Ovary (tissue), 9 donors: ENCODE data around the gene NIPAL4. TPM values are rescaled to one million over a fixed set of nuclear protein-coding genes. Genes with fewer than 3 reads are reported as not detected.

Source experiments
- DNase-seq, 5 donors: peaks; one replicate each; pipeline ENCODE4 v3.0.0-alpha.2; 2019 to 2020
- H3K27ac ChIP-seq, 2 donors: fragments of 200-600 bp; one replicate each; pipeline versions ENCODE4 v1.5.1 to v1.8.0; 2019 to 2022
- H3K27me3 ChIP-seq: fragments of 200-600 bp; one replicate; pipeline ENCODE4 v1.8.0; 2022
- H3K36me3 ChIP-seq: fragments of 200-600 bp; sonication (generic); one replicate; pipeline ENCODE4 v1.5.1; 2019
- H3K4me1 ChIP-seq: one replicate; pipeline ENCODE4 v1.8.1; 2013; ENCODE audit warnings: mild to moderate bottlenecking, moderate library complexity; ENCODE audit not compliant: insufficient read depth
- H3K4me3 ChIP-seq: fragments of 200-600 bp; sonication (generic); one replicate; pipeline ENCODE4 v1.5.1; 2017
- H3K9me3 ChIP-seq, 2 donors: fragments of 200-600 bp in 1 of 2; sonication (generic) in 1 of 2; one replicate each; pipeline versions ENCODE4 v1.5.1 to v1.8.1; 2013 to 2019; ENCODE audit warnings: mild to moderate bottlenecking in 1 of 2, moderate library complexity in 1 of 2
- CTCF ChIP-seq, 3 donors: fragments of 450-650 bp in 2 of 3; fragments of 200-600 bp in 1 of 3; IDR thresholded peaks; one replicate each; pipeline versions ENCODE4 v1.5.1 to v1.8.0; 2016 to 2022; ENCODE audit warnings: antibody characterized with exemption in 3 of 3, mild to moderate bottlenecking in 1 of 3
- EP300 ChIP-seq: sonication (generic); formaldehyde crosslinking; IDR thresholded peaks from one replicate; pipeline ENCODE4 v1.6.1; 2017; ENCODE audit warnings: antibody characterized with exemption
- POLR2A ChIP-seq: fragments of 450-650 bp; IDR thresholded peaks from one replicate; pipeline ENCODE4 v1.6.1; 2017; ENCODE audit warnings: antibody characterized with exemption, mild to moderate bottlenecking, moderate library complexity
- WGBS, 3 donors: extraction: QIAGEN DNeasy Blood & Tissue Kit in 1 of 3; methylation state at CpG; one replicate each; pipeline versions ENCODE4 v1.1.5 to v1.1.7; 2013 to 2017; 5-methylcytosine and 5-hydroxymethylcytosine counted together
- intact Hi-C, 4 donors: fragments of 100-400 bp; cut with DNase I; formaldehyde crosslinking; loops; one replicate each; pipeline versions ENCODE4 v1.11.0 to v1.15.1; 2022 to 2023
- polyA plus RNA-seq, 2 donors: library from polyadenylated mRNA; stranded (reverse); fragments of 200-250 nt in 1 of 2; fragments of 350-450 nt in 1 of 2; fragmentation: Illumina TruSeq in 1 of 2; extraction: RNeasy Lipid Tissue Mini Kit (QIAGEN cat#74804) in 1 of 2; gene quantifications; one replicate each; pipeline ENCODE4 v1.2.3, GENCODE V29; 2013 to 2014
- total RNA-seq, 7 donors: library from RNA; depleted of rRNA in 2 of 7; stranded (reverse); fragments of >200 nt in 2 of 7; fragmentation: NEBNext Ultra II Directional in 3 of 7; extraction: Animal tissue kit (Norgen Biotek cat#: 25700) in 3 of 7; gene quantifications; one replicate each; pipeline versions ENCODE4 v1.1.0 to v1.2.4, GENCODE V29; 2016 to 2023
- donor health status: DM: no; HTN: no; CAD: no; lungs with moderate emphysema.
- donor health status: DM: no; HTN: no; CAD: no.
- donor health status: Bipolar disorder and iron deficiency.
- donor health status: DM: yes; HTN: yes; CAD: no.
- donor health status: DM: no; HTN: no; CAD: no.
- donor health status: DM: yes; HTN: yes; CAD: no.

NIPAL4 gene
- total and polyA plus RNA-seq, 9 donors: 0.80 TPM; not detected in 8

GRCh38 chr5:157487358-157487757 is 27.3 kb downstream of the NIPAL4 start:
- TF ChIP-seq EP300: no peak
- TF ChIP-seq CTCF (IDR thresholded peaks at IDR 0.05): no peak
- no peak for TF ChIP-seq POLR2A
- Histone ChIP-seq H3K4me3 (no peak overlapping the region), H3K4me1 (no peaks in the 10 kb centered on the region), H3K27me3 (no peaks in the 10 kb centered on the region), H3K27ac (no peak overlapping the region), H3K9me3 (no peaks in the 10 kb centered on the region), H3K36me3 (no peaks in the 10 kb centered on the region)
- 82 to 100% (median 89%) methylated on average over 3 of the region's 3 CpGs for WGBS, 3 donors
- intact Hi-C loops: no loop called here
- DNase-seq: no peak

DNA sequence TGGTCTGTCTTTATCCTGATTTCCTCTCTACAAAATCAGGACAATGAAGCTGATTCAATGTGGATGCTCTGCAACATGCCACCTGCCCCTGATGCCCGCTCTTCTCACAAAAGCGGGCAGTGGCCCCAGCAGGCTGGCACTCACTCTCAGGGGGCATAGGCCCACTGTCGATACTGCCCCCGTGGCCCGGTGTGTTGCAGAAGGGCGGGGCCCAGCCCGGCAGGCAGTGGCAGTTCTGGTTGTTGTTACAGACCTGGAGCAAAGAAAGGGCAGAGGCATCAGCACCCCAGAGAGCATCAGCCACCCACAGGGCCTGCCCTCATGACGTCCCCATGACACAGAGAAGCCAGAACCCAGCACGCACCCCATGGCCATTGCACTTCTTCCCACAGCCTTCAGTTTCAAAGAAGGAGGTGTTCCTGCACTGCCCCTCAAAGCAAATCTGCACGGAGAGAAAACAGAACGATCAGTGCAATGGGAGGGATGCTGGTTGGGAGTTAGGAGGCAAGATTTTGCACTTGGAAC is 31.5 kb downstream of the NIPAL4 start:
- H3K36me3 ChIP-seq: no peaks in the 10 kb centered on the region
- no peaks in the 10 kb centered on the region for H3K27me3 ChIP-seq
- H3K4me3 ChIP-seq: no peak overlapping the region
- intact Hi-C loops: no loop called here
- 88 to 95% (median 90%) methylated on average over 11 of the region's 11 CpGs for WGBS, 3 donors
- no peak overlapping the region for H3K27ac ChIP-seq
- no peaks in the 10 kb centered on the region for H3K4me1 ChIP-seq
- no peaks in the 10 kb centered on the region for H3K9me3 ChIP-seq
- DNase-seq: no peak
- no peak for TF ChIP-seq CTCF (IDR thresholded peaks at IDR 0.05)
- no peak for TF ChIP-seq POLR2A
- no peak for TF ChIP-seq EP300

GRCh38 chr5:157492886-157493285 is 32.9 kb downstream of the NIPAL4 start:
- intact Hi-C loops: no loop called here
- no peaks in the 10 kb centered on the region for H3K36me3 ChIP-seq
- 94 to 95% (median 94%) methylated on average over 9 of the region's 9 CpGs for WGBS, 3 donors

DNA sequence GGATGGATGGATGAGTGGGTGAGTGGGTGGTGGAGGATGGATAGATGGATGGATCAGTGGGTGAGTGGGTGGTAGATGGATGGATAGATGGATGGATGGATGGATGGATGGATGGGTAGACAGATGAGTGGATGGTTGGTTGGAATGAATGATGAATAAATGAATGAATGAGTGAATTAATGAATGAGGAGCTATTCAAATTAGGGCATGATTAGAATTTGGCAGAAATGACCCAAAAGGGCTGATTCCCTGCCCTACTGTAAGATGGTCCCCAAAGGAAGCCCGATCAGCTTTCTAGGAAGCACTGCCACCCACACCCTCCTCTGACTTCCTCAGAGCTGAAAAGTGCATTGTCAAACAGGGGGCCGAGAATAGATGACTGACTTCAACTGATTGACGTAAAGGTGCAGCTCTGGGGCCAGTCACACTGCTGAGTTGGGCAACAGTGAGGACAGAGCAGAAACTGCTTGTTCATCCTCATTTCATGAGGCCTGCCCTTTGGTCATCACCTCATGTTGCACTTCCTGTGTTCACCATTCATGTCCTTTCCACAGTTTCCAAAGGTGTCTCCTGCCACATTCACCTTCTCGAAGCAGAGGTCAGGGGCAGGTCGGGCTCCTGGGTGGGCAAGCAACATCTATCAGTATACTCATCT is 34.3 kb downstream of the NIPAL4 start:
- intact Hi-C loops: no loop called here
- Histone ChIP-seq H3K4me3 (no peak overlapping the region), H3K4me1 (no peaks in the 10 kb centered on the region), H3K27ac (no peak overlapping the region), H3K36me3 (no peaks in the 10 kb centered on the region), H3K9me3 (no peaks in the 10 kb centered on the region), H3K27me3 (no peaks in the 10 kb centered on the region)
- no peak for DNase-seq
- no peak for TF ChIP-seq CTCF (IDR thresholded peaks at IDR 0.05)
- no peak for TF ChIP-seq POLR2A
- no peak for TF ChIP-seq EP300
- 91 to 93% (median 92%) methylated on average over 5 of the region's 5 CpGs for WGBS, 3 donors

More at GRCh38 chr5:157492886-157493285, 32.9 kb downstream of the NIPAL4 start:
- H3K27ac ChIP-seq: no peak overlapping the region
- H3K4me1 ChIP-seq: no peaks in the 10 kb centered on the region
- DNase-seq: no peak
- no peaks in the 10 kb centered on the region for H3K27me3 ChIP-seq
- H3K4me3 ChIP-seq: no peak overlapping the region
- H3K9me3 ChIP-seq: no peaks in the 10 kb centered on the region
- TF ChIP-seq POLR2A (no peak), EP300 (no peak), CTCF (IDR thresholded peaks at IDR 0.05) (no peak)
